K562 (cell line): ENCODE data around the gene DTNBP1. TPM values are rescaled to one million over a fixed set of nuclear protein-coding genes. Genes with fewer than 3 reads are reported as not detected.

Experiments used
- CBFA2T3 ChIP-seq: fragments of 450-650 bp; IDR thresholded peaks from 2 replicates; pipeline ENCODE4 v1.6.1; 2017
- CXXC5 ChIP-seq: fragments of 250-450 bp; sonication (Bioruptor Pico); IDR thresholded peaks from 2 replicates; pipeline ENCODE4 v1.8.0; 2022; ENCODE audit warnings: inconsistent platforms, mild to moderate bottlenecking, moderate library complexity
- DDX20 ChIP-seq: fragments of 450-650 bp; IDR thresholded peaks from 2 replicates; pipeline ENCODE4 v1.6.1; 2016; ENCODE audit warnings: missing genetic modification characterization, low read depth, mild to moderate bottlenecking, missing compliant biosample characterization, moderate library complexity
- DMBX1 ChIP-seq: fragments of 250-450 bp; sonication (Bioruptor Pico); IDR thresholded peaks from 2 replicates; pipeline ENCODE4 v1.8.0; 2022; ENCODE audit warnings: inconsistent platforms, mild to moderate bottlenecking, moderate library complexity, borderline replicate concordance
- DPF2 ChIP-seq: fragments of 450-650 bp; IDR thresholded peaks from 2 replicates; pipeline ENCODE4 v1.6.1; 2016
- EHMT2 ChIP-seq: fragments of 450-650 bp; IDR thresholded peaks from 2 replicates; pipeline ENCODE4 v1.6.1; 2018; ENCODE audit warnings: antibody characterized with exemption
- GABPB1 ChIP-seq: sonication (generic); formaldehyde crosslinking; IDR thresholded peaks from 2 replicates; pipeline ENCODE4 v1.8.0; 2022; ENCODE audit warnings: mild to moderate bottlenecking, missing genetic modification reagents
- HINFP ChIP-seq: fragments of 450-650 bp; conservative IDR thresholded peaks from 2 replicates; pipeline ENCODE4 v1.6.1; 2016; ENCODE audit warnings: missing genetic modification characterization, low read depth, mild to moderate bottlenecking, control low read depth, missing compliant biosample characterization
- KLF16 ChIP-seq: IDR thresholded peaks from 2 replicates; pipeline ENCODE4 v1.6.1; 2016; ENCODE audit warnings: antibody characterized with exemption
- MAFK ChIP-seq: IDR thresholded peaks from 2 replicates; pipeline ENCODE4 v1.6.1; 2011; ENCODE audit warnings: low read length, improper control_type of control experiment
- MIER1 ChIP-seq: fragments of 450-650 bp; IDR thresholded peaks from 2 replicates; pipeline ENCODE4 v1.6.1; 2016; ENCODE audit warnings: antibody characterized with exemption, mild to moderate bottlenecking, low read depth
- NCOR1 ChIP-seq: fragments of 450-650 bp; IDR thresholded peaks from 2 replicates; pipeline ENCODE4 v1.6.1; 2016; ENCODE audit warnings: mild to moderate bottlenecking, moderate library complexity
- NR1H2 ChIP-seq: sonication (generic); formaldehyde crosslinking; IDR thresholded peaks from 2 replicates; pipeline ENCODE4 v1.4.0; 2020; ENCODE audit warnings: mild to moderate bottlenecking, missing genetic modification reagents
- PKNOX1 ChIP-seq: fragments of 450-650 bp; IDR thresholded peaks from 2 replicates; pipeline ENCODE4 v1.6.1; 2016
- PML ChIP-seq: IDR thresholded peaks from 2 replicates; pipeline ENCODE4 v1.6.1; 2012; ENCODE audit warnings: low read length, inconsistent platforms
- PTTG1 ChIP-seq: fragments of 450-650 bp; IDR thresholded peaks from 2 replicates; pipeline ENCODE4 v1.6.1; 2016; ENCODE audit warnings: low read depth, mild to moderate bottlenecking, missing genetic modification characterization, missing compliant biosample characterization
- RAD21 ChIP-seq, 2 experiments: fragments of 250-450 bp in 1 of 2; fragments of 450-650 bp in 1 of 2; sonication (Bioruptor Pico) in 1 of 2; formaldehyde crosslinking in 1 of 2; IDR thresholded peaks in 1 of 2; conservative IDR thresholded peaks in 1 of 2; 2 replicates each; pipeline versions ENCODE4 v1.4.0 to v1.8.0; 2020 to 2022; ENCODE audit warnings: mild to moderate bottlenecking in 2 of 2, moderate library complexity in 1 of 2
- RNF2 ChIP-seq: sonication (generic); IDR thresholded peaks from 2 replicates; pipeline ENCODE4 v1.6.1; 2016
- SMARCC2 ChIP-seq: fragments of 450-650 bp; IDR thresholded peaks from 2 replicates; pipeline ENCODE4 v1.6.1; 2017; ENCODE audit warnings: antibody characterized with exemption, moderate library complexity, mild to moderate bottlenecking, low read depth
- STAT5A ChIP-seq: IDR thresholded peaks from 2 replicates; pipeline ENCODE4 v1.6.1; 2012; ENCODE audit warnings: low read length, inconsistent platforms, borderline replicate concordance
- TBL1XR1 ChIP-seq, 2 experiments: IDR thresholded peaks; 2 replicates each; pipeline ENCODE4 v1.6.1; 2012; ENCODE audit warnings: improper control_type of control experiment in 2 of 2, low read length in 2 of 2, mild to moderate bottlenecking in 1 of 2
- TBP ChIP-seq: optimal IDR thresholded peaks from 2 replicates; pipeline ENCODE3; 2011; ENCODE audit warnings: low read depth, low read length, improper control_type of control experiment
- TRIM28 ChIP-seq: fragments of 450-650 bp; IDR thresholded peaks from 2 replicates; pipeline ENCODE4 v1.6.1; 2017
- XRCC4 ChIP-seq: IDR thresholded peaks from one replicate; pipeline ENCODE4 v1.6.1; 2011; ENCODE audit not compliant: insufficient read depth, insufficient read length; ENCODE audit errors: extremely low read depth
- ZFP1 ChIP-seq: fragments of 450-650 bp; formaldehyde crosslinking; IDR thresholded peaks from 2 replicates; pipeline ENCODE4 v1.4.0; 2020; ENCODE audit warnings: mild to moderate bottlenecking, mixed read lengths
- ZNF431 ChIP-seq: sonication (generic); formaldehyde crosslinking; IDR thresholded peaks from 2 replicates; pipeline ENCODE4 v1.8.0; 2022; ENCODE audit warnings: mild to moderate bottlenecking, missing genetic modification reagents
- ZNF644 ChIP-seq: fragments of 200-800 bp; sonication (Bioruptor generic); IDR thresholded peaks from 2 replicates; pipeline ENCODE4 v1.6.1; 2016; ENCODE audit warnings: low read depth, missing genetic modification characterization, missing compliant biosample characterization
- polyA plus RNA-seq, 8 experiments: library from polyadenylated mRNA; depleted of rRNA in 4 of 8; stranded (reverse) in 5 of 8; unstranded in 3 of 8; fragments of >200 nt; fragmentation: Nextera tagmentation in 2 of 8; fragmentation: Illumina TruSeq in 1 of 8; extraction: Ambion mirVana in 2 of 8; extraction: Trizol in 1 of 8; gene quantifications; 2 replicates each; pipeline versions ENCODE4 v1.2.1 to v1.2.3, GENCODE V29; 2011 to 2014; ENCODE audit warnings: inconsistent platforms in 1 of 8, missing spikeins in 1 of 8
- total RNA-seq, 7 experiments: library from RNA; depleted of rRNA in 6 of 7; stranded (reverse); fragments of >200 nt in 6 of 7; fragmentation: Illumina TruSeq in 2 of 7; extraction: Trizol in 2 of 7; gene quantifications; 2 replicates each; pipeline versions ENCODE4 v1.2.1 to v1.2.3, GENCODE V29; 2011 to 2021; ENCODE audit warnings: low replicate concordance in 1 of 7
- TF ChIP-seq, protein P1 (sequence below): IDR thresholded peaks from 2 replicates; pipeline ENCODE4 v1.6.1; 2016; ENCODE audit warnings: missing genetic modification characterization, missing compliant biosample characterization

The DTNBP1 gene
- total and polyA plus RNA-seq, 9 of the 15 experiments (the other 6 are each of a cell fraction or from before 2014, with no cell fraction given), result 16.7 to 54.5 (median 21.4) TPM

DNA sequence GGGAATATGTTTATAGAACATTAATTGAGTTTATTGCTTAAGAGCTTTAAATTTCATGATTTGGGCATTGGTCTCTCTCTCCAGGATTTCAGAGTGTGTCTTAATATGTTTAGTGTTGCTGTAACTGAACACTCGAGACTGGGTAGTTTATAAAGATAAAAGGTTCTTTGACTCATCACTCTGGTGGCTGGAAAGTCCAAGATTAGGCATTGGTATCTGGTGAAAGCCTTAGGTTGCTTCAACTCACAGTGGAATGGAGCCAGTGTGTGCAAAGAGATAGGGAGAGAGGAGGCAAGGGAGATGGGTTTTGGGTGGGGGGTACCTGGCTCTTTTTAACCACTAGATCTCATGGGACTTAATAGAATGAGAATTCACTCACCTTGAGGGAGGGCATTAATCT lies 35.6 kb upstream of the DTNBP1 start (continued):
- TF ChIP-seq TBL1XR1 (IDR thresholded peaks at IDR 0.05; ENCODE audit: low read length in 2 of 2) (peak in 1 of 2 experiments; percentile 29; a peak in 1 of 4 replicates), EHMT2 (peak; percentile 94), RNF2 (no peak), DDX20 (tag) (no peak), MAFK (0 out of 2 replicates have a peak, but pooled peaks have one; percentile 16), STAT5A (peak; percentile 74), CBFA2T3 (peak; percentile 97), MIER1 (peak; percentile 43; the same call in 1 of the 2 replicates), ZNF431 (CRISPR knock-in tag) (no peak), NCOR1 (peak; percentile 93), DMBX1 (CRISPR knock-in tag) (peak; percentile 59; the same call in 1 of the 2 replicates), XRCC4 (no peak), NR1H2 (CRISPR knock-in tag) (no peak), HINFP (tag) (no peak), GABPB1 (CRISPR knock-in tag) (no peak), RAD21 (CRISPR knock-in tag; conservative IDR thresholded peaks at IDR 0.05 in 1 of 2, IDR thresholded peaks at IDR 0.05 in 1 of 2) (0 out of 4 replicates have a peak, but pooled peaks of 1 of the 2 experiments have one; percentile 22), SMARCC2 (peak; percentile 73; the same call in 1 of the 2 replicates), ZNF644 (no peak), KLF16 (peak; percentile 74; the same call in 1 of the 2 replicates), TRIM28 (0 out of 2 replicates have a peak, but pooled peaks have one; percentile 66), PKNOX1 (no peak), PML (peak; percentile 69; the same call in 1 of the 2 replicates), ZFP1 (CRISPR knock-in tag) (no peak), CXXC5 (CRISPR knock-in tag) (0 out of 2 replicates have a peak, but pooled peaks have one; percentile 25), PTTG1 (tag) (no peak), TBP (no peak), DPF2 (peak; percentile 96)
- TF ChIP-seq, protein P1, sequence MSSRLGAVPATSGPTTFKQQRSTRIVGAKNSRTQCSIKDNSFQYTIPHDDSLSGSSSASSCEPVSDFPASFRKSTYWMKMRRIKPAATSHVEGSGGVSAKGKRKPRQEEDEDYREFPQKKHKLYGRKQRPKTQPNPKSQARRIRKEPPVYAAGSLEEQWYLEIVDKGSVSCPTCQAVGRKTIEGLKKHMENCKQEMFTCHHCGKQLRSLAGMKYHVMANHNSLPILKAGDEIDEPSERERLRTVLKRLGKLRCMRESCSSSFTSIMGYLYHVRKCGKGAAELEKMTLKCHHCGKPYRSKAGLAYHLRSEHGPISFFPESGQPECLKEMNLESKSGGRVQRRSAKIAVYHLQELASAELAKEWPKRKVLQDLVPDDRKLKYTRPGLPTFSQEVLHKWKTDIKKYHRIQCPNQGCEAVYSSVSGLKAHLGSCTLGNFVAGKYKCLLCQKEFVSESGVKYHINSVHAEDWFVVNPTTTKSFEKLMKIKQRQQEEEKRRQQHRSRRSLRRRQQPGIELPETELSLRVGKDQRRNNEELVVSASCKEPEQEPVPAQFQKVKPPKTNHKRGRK, result no peak
